GM21367 (cell line): ENCODE data around the gene ELMOD2.
"Not testable (repeated sequence)": the region's sequence is repeated elsewhere in the genome, so short reads cannot be mapped to it uniquely, and the experiment has no call there.

Experiments used
- ATAC-seq: cut with Tn5 transposase; IDR thresholded peaks from one replicate; pipeline ENCODE4 v1.9.1; 2021; ENCODE audit not compliant: unreplicated experiment

ELMOD2 gene, protein sequence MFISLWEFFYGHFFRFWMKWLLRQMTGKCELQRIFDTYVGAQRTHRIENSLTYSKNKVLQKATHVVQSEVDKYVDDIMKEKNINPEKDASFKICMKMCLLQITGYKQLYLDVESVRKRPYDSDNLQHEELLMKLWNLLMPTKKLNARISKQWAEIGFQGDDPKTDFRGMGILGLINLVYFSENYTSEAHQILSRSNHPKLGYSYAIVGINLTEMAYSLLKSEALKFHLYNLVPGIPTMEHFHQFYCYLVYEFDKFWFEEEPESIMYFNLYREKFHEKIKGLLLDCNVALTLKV

GRCh38 chr4:140523857-140524742 lies at the start of gene ELMOD2:
Gene ELMOD2, plus strand, starts transcription at chr4:140524168. Its CDS starts 1,261 bp downstream, at chr4:140525429.
- ATAC-seq, result peak; percentile 100

- no peak for ATAC-seq
Observed at GRCh38 chr4:140483445-140483844, 40.5 kb upstream of the ELMOD2 start.

- ATAC-seq, result no peak
Observed at GRCh38 chr4:140485939-140486338, 38.0 kb upstream of the ELMOD2 start.

DNA sequence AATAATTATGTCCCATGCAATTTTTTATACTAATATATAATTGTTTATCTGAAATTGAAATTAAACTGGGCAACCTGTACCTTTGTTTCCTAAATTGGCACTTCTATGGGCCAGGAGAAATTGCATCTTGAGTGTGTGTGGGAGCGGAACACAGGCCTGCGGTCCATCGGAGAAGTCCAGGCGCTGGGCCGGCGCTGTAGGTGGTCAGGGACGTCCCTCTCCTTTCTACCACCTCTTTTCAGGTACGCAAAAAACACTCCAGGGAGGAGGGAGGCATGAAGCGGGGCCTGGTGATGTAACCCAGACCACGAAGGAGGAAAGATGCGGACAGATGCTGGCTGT lies 26.6 kb upstream of the ELMOD2 start:
- ATAC-seq, result no peak

GRCh38 chr4:140497747-140498636 lies 26.0 kb upstream of the ELMOD2 start, which contains the start of gene MGAT4D:
Gene MGAT4D, minus strand, starts transcription at chr4:140498293. Its CDS starts 71 bp downstream, at chr4:140498222.
- ATAC-seq, result no peak

- no peak for ATAC-seq
Observed at GRCh38 chr4:140499391-140499790, 24.6 kb upstream of the ELMOD2 start.

GRCh38 chr4:140504261-140504660 lies 19.7 kb upstream of the ELMOD2 start:
- no peak for ATAC-seq

GRCh38 chr4:140513765-140514164 lies 10.2 kb upstream of the ELMOD2 start:
- ATAC-seq, result not testable (repeated sequence)

GRCh38 chr4:140515423-140515822 lies 8.5 kb upstream of the ELMOD2 start:
- ATAC-seq, result no peak

DNA sequence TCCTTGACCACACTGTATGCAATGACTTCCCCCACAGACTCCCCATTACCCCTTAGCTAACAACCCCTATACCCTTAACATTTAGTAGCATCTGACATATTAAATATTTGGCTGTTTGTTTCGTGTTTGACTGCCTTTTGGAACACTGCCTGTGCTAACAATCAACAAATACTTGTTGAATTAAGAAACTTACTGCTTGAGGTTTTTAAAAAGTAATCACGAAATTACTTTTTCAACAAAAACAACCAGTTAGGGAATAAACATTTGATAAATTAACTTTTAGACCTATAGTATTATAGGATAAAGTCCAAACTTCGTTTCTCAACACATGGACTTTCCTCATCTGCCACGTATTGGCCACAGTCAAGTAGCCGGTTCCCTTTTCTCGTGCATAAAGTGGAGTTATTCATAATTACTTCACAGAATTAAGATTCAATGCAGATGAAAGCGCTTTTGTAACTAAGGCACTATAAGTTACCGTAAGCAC lies 555 bp upstream of the ELMOD2 start:
- ATAC-seq, result peak; percentile 4

DNA sequence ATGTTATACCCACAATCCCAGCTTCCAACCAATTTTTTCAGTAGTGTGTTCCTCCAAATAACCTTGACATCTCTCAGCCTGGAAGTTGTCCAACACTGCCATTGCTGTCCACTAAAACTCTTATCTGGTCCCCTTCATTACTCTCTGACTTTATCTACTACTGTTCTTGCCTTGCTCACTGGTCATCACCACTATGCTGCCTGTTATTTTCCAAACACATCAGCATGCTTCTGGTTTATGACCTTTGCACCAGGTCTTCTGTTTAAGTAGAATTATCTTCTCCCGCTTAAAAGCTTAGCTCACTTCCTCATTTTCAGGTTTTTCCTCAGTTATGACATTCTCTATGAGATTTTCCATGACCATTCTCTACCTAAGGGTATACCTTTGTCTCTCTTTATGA lies 5.5 kb downstream of the ELMOD2 start:
- no peak for ATAC-seq

GRCh38 chr4:140533951-140534480 lies 10.0 kb downstream of the ELMOD2 start:
- ATAC-seq, result no peak

DNA sequence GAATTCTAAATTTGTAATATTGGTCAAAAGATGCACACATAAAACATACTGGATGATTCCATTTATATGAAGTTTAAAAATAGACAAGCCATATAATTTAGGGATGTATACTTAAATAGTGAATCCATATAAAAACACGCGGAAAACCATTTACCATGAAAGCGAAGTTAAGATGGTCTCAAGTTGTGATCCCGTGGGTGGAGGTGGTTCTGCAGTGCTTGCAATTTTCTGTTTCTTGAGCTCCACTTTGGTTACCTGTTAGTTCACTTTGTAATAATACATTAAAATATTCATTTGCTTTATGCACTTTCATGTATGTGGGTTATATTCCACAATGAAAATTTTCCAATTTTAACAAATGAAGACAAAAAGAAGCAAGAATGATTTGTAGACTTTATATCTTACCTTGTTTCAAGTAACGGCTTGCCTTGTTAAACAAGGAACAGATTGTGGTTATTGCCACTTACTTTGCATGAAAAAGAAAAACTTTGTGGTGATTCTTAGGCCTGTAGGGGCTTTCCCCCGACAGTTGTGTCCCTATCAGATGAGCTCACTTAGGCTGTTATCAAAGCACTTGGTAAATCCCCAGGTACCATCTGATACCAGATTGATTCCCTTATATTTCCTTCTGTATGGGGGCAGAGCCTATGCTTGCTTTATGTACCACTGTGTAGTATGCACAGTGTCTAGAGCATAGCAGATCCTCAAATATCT lies 32.6 kb downstream of the ELMOD2 start:
- peak; percentile 100 for ATAC-seq

- no peak for ATAC-seq
Observed at GRCh38 chr4:140557831-140558435, 34.0 kb downstream of the ELMOD2 start.

- ATAC-seq, result no peak
Observed at GRCh38 chr4:140559696-140560095, 35.7 kb downstream of the ELMOD2 start.

- no peak for ATAC-seq
Observed at GRCh38 chr4:140568507-140569306, 44.7 kb downstream of the ELMOD2 start, which contains the start of gene UCP1. Gene UCP1, minus strand, starts transcription at chr4:140568961. Its CDS starts 232 bp downstream, at chr4:140568729.

- ATAC-seq, result no peak
Observed at GRCh38 chr4:140569307-140569638, 45.3 kb downstream of the ELMOD2 start.

- ATAC-seq, result no peak
Observed at GRCh38 chr4:140571620-140572019, 47.7 kb downstream of the ELMOD2 start.

DNA sequence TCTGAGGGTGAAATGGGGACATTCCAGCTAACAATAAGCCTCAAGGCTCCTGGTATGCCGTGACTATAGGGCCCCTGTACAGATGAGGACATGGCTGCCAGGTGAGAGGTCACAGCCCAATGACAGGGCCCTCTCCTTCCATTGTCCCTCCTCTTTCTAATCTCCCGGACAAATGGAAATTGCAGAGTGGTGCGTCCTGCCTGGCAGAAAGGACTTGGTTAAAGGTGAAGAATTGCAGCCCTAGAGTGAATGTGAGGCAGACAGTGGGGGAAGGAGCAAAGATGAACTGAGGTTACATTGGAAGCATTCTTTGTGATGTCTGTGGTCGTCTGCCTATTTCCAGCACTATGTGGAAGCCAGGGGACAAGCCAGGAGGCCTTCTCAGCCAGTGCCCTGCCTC lies 51.5 kb downstream of the ELMOD2 start:
- no peak for ATAC-seq
